GM13976 (cell line): ENCODE data around the gene PDE4D.

ENCODE experiments used
- DNase-seq: peaks from one replicate; pipeline ENCODE4 v3.0.0; 2012; ENCODE audit warnings: low spot score
- CTCF ChIP-seq: IDR thresholded peaks from 2 replicates; pipeline ENCODE4 v1.5.1; 2012; ENCODE audit warnings: borderline replicate concordance, mild to moderate bottlenecking; ENCODE audit not compliant: insufficient read depth; ENCODE audit errors: extremely low read depth, missing control alignments, control extremely low read depth
- in situ Hi-C: fragments of 300-500 bp; cut with MboI; formaldehyde crosslinking; loops from one replicate; pipeline ENCODE4 v1.12.0; 2022; ENCODE audit warnings: low sequenced_read_pairs, mixed read lengths, inconsistent platforms; ENCODE audit not compliant: unreplicated experiment

PDE4D gene

GRCh38 chr5:59816654-59817300 is 76.7 kb downstream of the PDE4D start:
- in situ Hi-C loops, result loop anchor here (10.0 to 25.0 kb wide), 4 partner anchors 348 to 838 kb away; no protein-coding TSS in a partner anchor
- no peak for TF ChIP-seq CTCF
- no peak for DNase-seq

DNA sequence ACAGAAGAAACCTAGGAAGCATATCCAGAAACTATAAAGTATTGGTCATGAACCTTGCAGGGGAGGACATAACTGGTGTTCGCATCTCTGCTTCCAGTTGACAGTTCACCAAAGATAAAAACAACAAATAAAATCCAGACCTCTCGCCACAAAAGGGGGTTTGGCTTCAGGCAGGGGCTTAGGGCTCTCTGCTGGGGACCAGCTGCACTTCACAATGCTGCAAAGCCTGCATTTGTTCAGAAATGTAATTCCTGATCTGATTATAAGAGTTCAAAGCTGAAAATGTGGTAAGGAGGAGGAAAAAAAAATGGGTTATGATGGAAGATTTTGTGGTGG is 79.0 kb downstream of the PDE4D start:
- DNase-seq, result no peak
- in situ Hi-C loops, result loop anchor here (10.0 to 25.0 kb wide), 4 partner anchors 350 to 840 kb away; no protein-coding TSS in a partner anchor
- TF ChIP-seq CTCF, result no peak

GRCh38 chr5:59813761-59814536 is 79.6 kb downstream of the PDE4D start:
- peak; percentile 60 for TF ChIP-seq CTCF
- in situ Hi-C loops, result loop anchor here (10.0 to 25.0 kb wide), 4 partner anchors 351 to 841 kb away; no protein-coding TSS in a partner anchor
- DNase-seq, result peak; percentile 50

DNA sequence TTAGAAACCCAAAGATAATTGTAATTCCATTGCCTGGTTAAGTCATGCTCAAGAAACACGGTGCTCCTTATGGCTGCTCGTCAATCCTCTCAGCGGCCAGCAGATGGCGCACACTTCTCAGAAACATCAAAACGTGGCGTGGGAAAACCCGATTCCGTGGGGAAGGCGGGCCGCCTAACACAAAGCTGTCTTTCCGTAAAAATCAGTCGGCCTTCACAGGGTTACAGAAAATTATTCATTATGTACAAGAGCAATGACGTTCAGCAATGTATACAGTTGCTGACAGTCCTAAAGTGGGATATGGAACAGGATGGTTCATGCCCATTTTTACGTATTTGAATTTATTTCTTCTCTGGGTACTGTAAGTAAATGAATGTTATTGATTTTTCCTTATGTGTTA is 83.5 kb downstream of the PDE4D start:
- peak; percentile 54 for DNase-seq
- peak; percentile 89 for TF ChIP-seq CTCF
- in situ Hi-C loops, result loop anchor here (10.0 to 25.0 kb wide), 4 partner anchors 355 to 845 kb away; no protein-coding TSS in a partner anchor

DNA sequence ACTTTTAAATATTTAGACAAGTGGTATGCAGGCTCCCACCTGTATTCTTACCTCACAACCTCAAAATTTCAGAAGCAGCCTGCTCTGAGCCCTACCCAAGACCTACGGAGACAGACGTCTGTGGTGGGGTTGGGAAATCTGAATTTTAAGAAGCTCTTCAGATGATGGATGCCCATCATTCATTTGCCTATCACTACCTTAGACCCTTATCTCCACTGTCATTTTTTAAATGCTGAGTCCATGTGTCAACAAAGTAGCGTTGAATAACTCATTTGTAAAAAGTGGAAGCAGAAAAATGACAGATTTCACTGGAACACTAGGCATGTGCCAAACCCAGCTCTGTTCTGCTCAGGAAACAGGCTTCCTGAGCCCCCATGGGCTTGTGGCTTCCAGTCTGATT is 85.7 kb downstream of the PDE4D start:
- in situ Hi-C loops, result loop anchor here (10.0 to 25.0 kb wide), 2 partner anchors 133 to 579 kb away; no protein-coding TSS in a partner anchor
- TF ChIP-seq CTCF, result no peak

DNA sequence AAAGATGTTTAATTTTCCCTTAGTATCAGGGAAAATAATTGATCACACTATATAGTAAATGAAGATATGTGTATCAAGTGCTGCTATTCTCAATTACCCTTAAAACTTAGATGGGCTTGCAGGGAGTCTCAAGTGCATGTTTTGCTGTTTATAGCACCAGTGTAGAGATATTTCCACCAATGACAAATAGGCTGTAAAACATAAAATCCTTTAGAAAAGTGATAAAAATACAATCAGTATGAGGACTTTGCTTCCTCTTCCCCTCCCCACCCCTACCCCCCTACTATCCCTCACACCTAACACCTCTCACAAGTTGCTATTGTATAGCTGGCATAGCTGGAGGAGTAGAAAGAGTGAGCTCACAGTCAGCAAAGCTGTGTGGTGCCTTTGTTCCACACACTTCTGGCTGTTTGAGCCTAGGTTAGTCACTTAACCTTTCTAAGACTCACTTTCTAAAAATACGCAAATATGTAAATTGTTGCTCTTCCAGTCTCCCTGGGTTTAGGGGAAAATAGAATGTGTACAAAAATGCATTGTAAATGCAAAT is 93.1 kb downstream of the PDE4D start:
- no peak for DNase-seq
- in situ Hi-C loops, result loop anchor here (10.0 to 25.0 kb wide), 2 partner anchors 126 to 587 kb away; no protein-coding TSS in a partner anchor
- TF ChIP-seq CTCF, result no peak

More for the DNA sequence above, 85.7 kb downstream of the PDE4D start:
- no peak for DNase-seq
